NB4 (cell line): ENCODE measurements around the gene STT3B.

Source experiments
- MAX ChIP-seq: IDR thresholded peaks from 2 replicates; pipeline ENCODE4 v1.6.1; 2011; ENCODE audit warnings: low read depth, low read length
- MYC ChIP-seq: IDR thresholded peaks from 2 replicates; pipeline ENCODE4 v1.6.1; 2011; ENCODE audit warnings: low read depth, low read length
- POLR2A ChIP-seq: IDR thresholded peaks from 2 replicates; pipeline ENCODE4 v1.6.1; 2011; ENCODE audit warnings: mild to moderate bottlenecking; ENCODE audit not compliant: insufficient read length; ENCODE audit errors: extremely low read depth
- TF ChIP-seq, protein P1 (sequence below): IDR thresholded peaks from one replicate; pipeline ENCODE4 v1.5.1; 2012; ENCODE audit warnings: low read depth, low read length

DNA sequence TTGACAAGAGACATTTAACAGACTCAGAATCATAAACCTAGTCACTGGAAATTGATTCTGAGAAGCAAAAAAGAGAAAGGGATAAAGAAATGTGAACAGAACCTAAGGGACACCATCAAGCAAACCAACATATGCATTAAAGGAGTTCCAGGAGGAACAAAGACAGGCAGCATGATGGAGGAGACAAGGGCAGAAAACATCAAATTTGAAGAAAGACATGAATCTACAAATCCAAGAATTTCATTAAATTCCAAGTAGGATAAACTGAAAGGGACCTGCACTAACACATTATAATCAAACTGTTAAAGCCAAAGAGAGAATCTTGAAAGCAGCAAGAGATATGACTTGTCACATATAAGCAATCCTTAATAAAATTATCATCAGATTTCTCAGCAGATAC lies 122.3 kb downstream of the STT3B start:
- TF ChIP-seq, protein P1, sequence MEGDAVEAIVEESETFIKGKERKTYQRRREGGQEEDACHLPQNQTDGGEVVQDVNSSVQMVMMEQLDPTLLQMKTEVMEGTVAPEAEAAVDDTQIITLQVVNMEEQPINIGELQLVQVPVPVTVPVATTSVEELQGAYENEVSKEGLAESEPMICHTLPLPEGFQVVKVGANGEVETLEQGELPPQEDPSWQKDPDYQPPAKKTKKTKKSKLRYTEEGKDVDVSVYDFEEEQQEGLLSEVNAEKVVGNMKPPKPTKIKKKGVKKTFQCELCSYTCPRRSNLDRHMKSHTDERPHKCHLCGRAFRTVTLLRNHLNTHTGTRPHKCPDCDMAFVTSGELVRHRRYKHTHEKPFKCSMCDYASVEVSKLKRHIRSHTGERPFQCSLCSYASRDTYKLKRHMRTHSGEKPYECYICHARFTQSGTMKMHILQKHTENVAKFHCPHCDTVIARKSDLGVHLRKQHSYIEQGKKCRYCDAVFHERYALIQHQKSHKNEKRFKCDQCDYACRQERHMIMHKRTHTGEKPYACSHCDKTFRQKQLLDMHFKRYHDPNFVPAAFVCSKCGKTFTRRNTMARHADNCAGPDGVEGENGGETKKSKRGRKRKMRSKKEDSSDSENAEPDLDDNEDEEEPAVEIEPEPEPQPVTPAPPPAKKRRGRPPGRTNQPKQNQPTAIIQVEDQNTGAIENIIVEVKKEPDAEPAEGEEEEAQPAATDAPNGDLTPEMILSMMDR: no peak
- TF ChIP-seq POLR2A: no peak
- TF ChIP-seq MAX: no peak
- no peak for TF ChIP-seq MYC
